OCI-LY3 (cell line): ENCODE measurements around the gene SHROOM4.

ENCODE experiments used
- H2AFZ ChIP-seq: fragments of 200-600, 300-600 bp; shearing (Covaris generic); 2 replicates; pipeline ENCODE4 v1.6.0; 2014; ENCODE audit warnings: antibody characterized with exemption, low read depth, low read length
- H3K27ac ChIP-seq: fragments of 200-600, 300-600 bp; sonication (generic); 2 replicates; pipeline ENCODE4 v1.5.1; 2014; ENCODE audit warnings: mild to moderate bottlenecking, low read length, moderate library complexity, mixed read lengths
- H3K27me3 ChIP-seq: fragments of 200-600, 300-600 bp; sonication (generic); 2 replicates; pipeline ENCODE4 v1.6.1; 2014; ENCODE audit warnings: low read depth, low read length, mixed read lengths
- H3K36me3 ChIP-seq: fragments of 200-600, 300-600 bp; sonication (generic); replicated peaks from 2 replicates; pipeline ENCODE3; 2014; ENCODE audit warnings: low read depth, low read length, mixed read lengths
- H3K4me1 ChIP-seq: fragments of 300-600, 200-600 bp; sonication (generic); 2 replicates; pipeline ENCODE4 v1.6.1; 2014; ENCODE audit warnings: low read length, mixed read lengths
- H3K4me2 ChIP-seq: fragments of 200-600, 300-600 bp; sonication (generic); 2 replicates; pipeline ENCODE4 v1.6.1; 2014; ENCODE audit warnings: low read length, mixed read lengths
- H3K4me3 ChIP-seq: fragments of 300-600, 200-600 bp; sonication (generic); 2 replicates; pipeline ENCODE4 v1.5.1; 2014; ENCODE audit warnings: antibody characterized with exemption, mild to moderate bottlenecking, low read length, moderate library complexity
- H3K79me2 ChIP-seq: fragments of 300-600, 200-600 bp; shearing (Covaris generic); 2 replicates; pipeline ENCODE4 v1.6.1; 2014; ENCODE audit warnings: mild to moderate bottlenecking, low read length, mixed read lengths
- H3K9ac ChIP-seq: fragments of 300-600, 200-600 bp; shearing (Covaris generic); 2 replicates; pipeline ENCODE4 v1.6.0; 2014; ENCODE audit warnings: mild to moderate bottlenecking, low read length, moderate library complexity
- H3K9me3 ChIP-seq: fragments of 200-600, 300-600 bp; shearing (Covaris generic); 2 replicates; pipeline ENCODE4 v1.6.1; 2014; ENCODE audit warnings: low read length, mixed read lengths; ENCODE audit not compliant: insufficient read depth
- H4K20me1 ChIP-seq: fragments of 200-600, 300-600 bp; sonication (generic); 2 replicates; pipeline ENCODE4 v1.6.1; 2016; ENCODE audit warnings: low read length, mixed read lengths; ENCODE audit not compliant: insufficient read depth
- CTCF ChIP-seq: fragments of 200-600, 300-600 bp; sonication (generic); IDR thresholded peaks from 2 replicates; pipeline ENCODE4 v1.5.1; 2014; ENCODE audit warnings: antibody characterized with exemption, low read length, low read depth
- EZH2phosphoT487 ChIP-seq: fragments of 200-600 bp; shearing (Covaris generic); IDR thresholded peaks from 2 replicates; pipeline ENCODE4 v1.6.1; 2018; ENCODE audit warnings: antibody characterized with exemption, mixed run types, low read depth

Gene SHROOM4

GRCh38 chrX:50813843-50814661 lies at the start of gene SHROOM4:
TSS of gene SHROOM4 (minus strand) at chrX:50814194. CDS start at chrX:50814018, 176 bp downstream.
- no peaks in the 10 kb centered on the region for H3K36me3 ChIP-seq
- no peak within 1 kb of the TSS for H2AFZ ChIP-seq
- H3K27ac ChIP-seq: no peak within 1 kb of the TSS
- no peak within 1 kb of the TSS for H3K9ac ChIP-seq
- no peaks in the 10 kb centered on the region for H3K4me1 ChIP-seq
- TF ChIP-seq EZH2phosphoT487 (no peak), CTCF (no peak)
- no peaks in the 10 kb centered on the region for H3K79me2 ChIP-seq
- H3K27me3 ChIP-seq: no peaks in the 10 kb centered on the region
- H4K20me1 ChIP-seq: no peaks in the 10 kb centered on the region
- H3K9me3 ChIP-seq: no peaks in the 10 kb centered on the region
- H3K4me3 ChIP-seq: no peak within 1 kb of the TSS
- H3K4me2 ChIP-seq: no peak within 1 kb of the TSS

GRCh38 chrX:50863471-50863870 lies 49.5 kb upstream of the SHROOM4 start:
- Histone ChIP-seq H3K36me3 (no peaks in the 10 kb centered on the region), H3K4me3 (no peak overlapping the region), H3K4me1 (no peaks in the 10 kb centered on the region), H3K9ac (no peak overlapping the region), H3K27ac (no peak overlapping the region), H2AFZ (no peak overlapping the region), H3K9me3 (no peaks in the 10 kb centered on the region), H4K20me1 (no peaks in the 10 kb centered on the region), H3K27me3 (no peaks in the 10 kb centered on the region), H3K79me2 (no peaks in the 10 kb centered on the region), H3K4me2 (no peak overlapping the region)
- no peak for TF ChIP-seq EZH2phosphoT487
- no peak for TF ChIP-seq CTCF

GRCh38 chrX:50860518-50860917 lies 46.5 kb upstream of the SHROOM4 start:
- H3K4me3 ChIP-seq: no peak overlapping the region
- H3K27ac ChIP-seq: no peak overlapping the region
- no peaks in the 10 kb centered on the region for H3K4me1 ChIP-seq
- no peak overlapping the region for H2AFZ ChIP-seq
- H3K9me3 ChIP-seq: no peaks in the 10 kb centered on the region
- TF ChIP-seq EZH2phosphoT487: no peak
- no peak for TF ChIP-seq CTCF
- no peak overlapping the region for H3K4me2 ChIP-seq
- no peaks in the 10 kb centered on the region for H4K20me1 ChIP-seq
- H3K27me3 ChIP-seq: no peaks in the 10 kb centered on the region
- H3K79me2 ChIP-seq: no peaks in the 10 kb centered on the region
- no peak overlapping the region for H3K9ac ChIP-seq
- H3K36me3 ChIP-seq: no peaks in the 10 kb centered on the region

- TF ChIP-seq EZH2phosphoT487 (no peak), CTCF (no peak)
- H3K4me3 ChIP-seq: no peak overlapping the region
- H2AFZ ChIP-seq: no peak overlapping the region
- no peaks in the 10 kb centered on the region for H3K4me1 ChIP-seq
- no peaks in the 10 kb centered on the region for H3K79me2 ChIP-seq
- no peak overlapping the region for H3K27ac ChIP-seq
- H3K9ac ChIP-seq: no peak overlapping the region
- H3K9me3 ChIP-seq: no peaks in the 10 kb centered on the region
- no peaks in the 10 kb centered on the region for H3K36me3 ChIP-seq
- no peaks in the 10 kb centered on the region for H3K27me3 ChIP-seq
- H4K20me1 ChIP-seq: no peaks in the 10 kb centered on the region
- no peak overlapping the region for H3K4me2 ChIP-seq
Observed at GRCh38 chrX:50858548-50858947, 44.6 kb upstream of the SHROOM4 start.
